GM12892 (cell line): Measurements from ENCODE around the gene TMBIM4.
A peak's percentile ranks its signal among the peaks of the same experiment; 100 is the strongest.

Experiments
- DNase-seq: peaks from one replicate; pipeline ENCODE4 v3.0.0; 2011; ENCODE audit not compliant: insufficient read length
- FAIRE-seq: peaks from 2 replicates; lab custom pipeline; 2011; peaks lifted over from hg19 to GRCh38; lab: Jason Lieb, UNC
- POLR2A ChIP-seq: IDR thresholded peaks from 2 replicates; pipeline ENCODE4 v1.6.1; 2011; ENCODE audit warnings: low read depth, low read length, control low read depth
- POLR2AphosphoS5 ChIP-seq: IDR thresholded peaks from 2 replicates; pipeline ENCODE4 v1.6.1; 2011; ENCODE audit warnings: low read depth, low read length, control low read depth
- TAF1 ChIP-seq: IDR thresholded peaks from 2 replicates; pipeline ENCODE4 v1.6.1; 2011; ENCODE audit warnings: low read depth, mild to moderate bottlenecking, control low read depth, low read length, borderline replicate concordance

Gene TMBIM4

GRCh38 chr12:66152732-66153131 lies 17.1 kb downstream of the TMBIM4 start:
- DNase-seq = no peak
- no peak for TF ChIP-seq POLR2A
- TF ChIP-seq POLR2AphosphoS5 = no peak
- FAIRE-seq = no peak

GRCh38 chr12:66149702-66150398 lies 19.9 kb downstream of the TMBIM4 start:
- FAIRE-seq (peak; percentile 21), DNase-seq (no peak)
- no peak for TF ChIP-seq TAF1
- TF ChIP-seq POLR2AphosphoS5 = no peak
- no peak for TF ChIP-seq POLR2A

GRCh38 chr12:66144791-66145754 lies 24.7 kb downstream of the TMBIM4 start:
- TF ChIP-seq POLR2A (no peak), TAF1 (no peak), POLR2AphosphoS5 (no peak)
- no peak for DNase-seq
- no peak for FAIRE-seq

GRCh38 chr12:66143868-66144267 lies 25.9 kb downstream of the TMBIM4 start:
- FAIRE-seq = no peak
- TF ChIP-seq TAF1 (no peak), POLR2A (no peak), POLR2AphosphoS5 (no peak)
- no peak for DNase-seq

- FAIRE-seq = no peak
- TF ChIP-seq POLR2A (no peak), TAF1 (no peak), POLR2AphosphoS5 (no peak)
- no peak for DNase-seq
Observed at GRCh38 chr12:66142826-66143225, 27.0 kb downstream of the TMBIM4 start.

GRCh38 chr12:66141299-66141698 lies 28.5 kb downstream of the TMBIM4 start:
- TF ChIP-seq POLR2A (no peak), TAF1 (no peak), POLR2AphosphoS5 (no peak)
- DNase-seq (no peak), FAIRE-seq (no peak)

- DNase-seq = no peak
- TF ChIP-seq TAF1 (no peak), POLR2AphosphoS5 (no peak), POLR2A (no peak)
- FAIRE-seq = no peak
Observed at GRCh38 chr12:66140731-66141130, 29.1 kb downstream of the TMBIM4 start.

- TF ChIP-seq POLR2AphosphoS5 (no peak), POLR2A (no peak), TAF1 (no peak)
- DNase-seq (no peak), FAIRE-seq (peak; percentile 27)
Observed at GRCh38 chr12:66139328-66139727, 30.5 kb downstream of the TMBIM4 start.

- FAIRE-seq (no peak), DNase-seq (no peak)
- TF ChIP-seq POLR2AphosphoS5 (no peak), TAF1 (no peak), POLR2A (no peak)
Observed at GRCh38 chr12:66137937-66138336, 31.9 kb downstream of the TMBIM4 start.

GRCh38 chr12:66132408-66132807 lies 37.4 kb downstream of the TMBIM4 start:
- DNase-seq (no peak), FAIRE-seq (no peak)
- TF ChIP-seq POLR2A = no peak
- no peak for TF ChIP-seq TAF1
- TF ChIP-seq POLR2AphosphoS5 = no peak

GRCh38 chr12:66131067-66131688 lies 38.6 kb downstream of the TMBIM4 start:
- TF ChIP-seq POLR2A (no peak), POLR2AphosphoS5 (no peak), TAF1 (no peak)
- DNase-seq (no peak), FAIRE-seq (peak; percentile 81)
